H1 (cell line): ENCODE data around the gene SLC19A1.

ENCODE experiments used
- BACH1 ChIP-seq: IDR thresholded peaks from 2 replicates; pipeline ENCODE4 v1.6.1; 2012; ENCODE audit warnings: low read length, improper control_type of control experiment
- CTCF ChIP-seq, 3 experiments: IDR thresholded peaks; 1 replicate in 2 of 3; 2 replicates in 1 of 3; pipeline versions ENCODE4 v1.5.1 to v1.6.1; 2011; ENCODE audit warnings: low read length in 3 of 3, mild to moderate bottlenecking in 3 of 3, inconsistent platforms in 2 of 3, low read depth in 1 of 3, moderate library complexity in 1 of 3; ENCODE audit not compliant: insufficient read depth in 1 of 3; ENCODE audit errors: control extremely low read depth in 1 of 3
- EGR1 ChIP-seq: IDR thresholded peaks from 2 replicates; pipeline ENCODE4 v1.6.1; 2011; ENCODE audit warnings: low read depth, low read length, borderline replicate concordance
- EZH2 ChIP-seq: fragments of 200-600 bp; sonication (generic); IDR thresholded peaks from 2 replicates; pipeline ENCODE4 v1.7.1; 2012; ENCODE audit warnings: low read depth, mild to moderate bottlenecking, moderate library complexity, low read length, inconsistent platforms; ENCODE audit not compliant: severe bottlenecking
- POLR2A ChIP-seq, 2 experiments: IDR thresholded peaks; 1 replicate in 1 of 2; 2 replicates in 1 of 2; pipeline ENCODE4 v1.6.1; 2011; ENCODE audit warnings: low read depth in 2 of 2, low read length in 2 of 2, mild to moderate bottlenecking in 2 of 2; ENCODE audit errors: control extremely low read depth in 1 of 2
- POLR2AphosphoS5 ChIP-seq: IDR thresholded peaks from 2 replicates; pipeline ENCODE4 v1.6.1; 2011; ENCODE audit warnings: low read depth, low read length
- RBBP5 ChIP-seq: IDR thresholded peaks from 2 replicates; pipeline ENCODE4 v1.7.1; 2012; ENCODE audit warnings: low read depth, mild to moderate bottlenecking, inconsistent platforms, low read length, moderate library complexity, borderline replicate concordance
- SAP30 ChIP-seq: fragments of 300-600 bp; sonication (generic); IDR thresholded peaks from 2 replicates; pipeline ENCODE4 v1.7.1; 2012; ENCODE audit warnings: low read length, moderate library complexity, mild to moderate bottlenecking, inconsistent platforms; ENCODE audit not compliant: insufficient read depth, insufficient replicate concordance
- SIX5 ChIP-seq: IDR thresholded peaks from 2 replicates; pipeline ENCODE4 v1.6.1; 2011; ENCODE audit warnings: mild to moderate bottlenecking, low read depth, low read length
- SRF ChIP-seq: IDR thresholded peaks from 2 replicates; pipeline ENCODE4 v1.6.1; 2011; ENCODE audit warnings: mild to moderate bottlenecking, low read depth, low read length, moderate library complexity
- TF ChIP-seq, protein P1 (sequence below): fragments of 300-600 bp; sonication (generic); IDR thresholded peaks from 2 replicates; pipeline ENCODE4 v1.7.1; 2012; ENCODE audit warnings: low read length, moderate library complexity, mild to moderate bottlenecking, inconsistent platforms; ENCODE audit not compliant: insufficient replicate concordance
- TF ChIP-seq, protein P2 (sequence below): IDR thresholded peaks from 2 replicates; pipeline ENCODE4 v1.6.1; 2012; ENCODE audit warnings: low read length, inconsistent platforms
- TF ChIP-seq, protein P3 (sequence below): IDR thresholded peaks from 2 replicates; pipeline ENCODE4 v1.6.1; 2011; ENCODE audit warnings: low read length, improper control_type of control experiment

- TF ChIP-seq SRF (no peak), CTCF (IDR thresholded peaks at IDR 0.05; ENCODE audit: control extremely low read depth in 1 of 3, insufficient read depth in 1 of 3, low read depth in 1 of 3, low read length in 3 of 3) (no peak), POLR2A (IDR thresholded peaks at IDR 0.05; ENCODE audit: control extremely low read depth in 1 of 2, low read depth in 2 of 2, low read length in 2 of 2) (no peak), SIX5 (no peak), BACH1 (no peak), SAP30 (no peak), EZH2 (no peak), POLR2AphosphoS5 (no peak), EGR1 (no peak), RBBP5 (no peak)
- TF ChIP-seq, protein P1, sequence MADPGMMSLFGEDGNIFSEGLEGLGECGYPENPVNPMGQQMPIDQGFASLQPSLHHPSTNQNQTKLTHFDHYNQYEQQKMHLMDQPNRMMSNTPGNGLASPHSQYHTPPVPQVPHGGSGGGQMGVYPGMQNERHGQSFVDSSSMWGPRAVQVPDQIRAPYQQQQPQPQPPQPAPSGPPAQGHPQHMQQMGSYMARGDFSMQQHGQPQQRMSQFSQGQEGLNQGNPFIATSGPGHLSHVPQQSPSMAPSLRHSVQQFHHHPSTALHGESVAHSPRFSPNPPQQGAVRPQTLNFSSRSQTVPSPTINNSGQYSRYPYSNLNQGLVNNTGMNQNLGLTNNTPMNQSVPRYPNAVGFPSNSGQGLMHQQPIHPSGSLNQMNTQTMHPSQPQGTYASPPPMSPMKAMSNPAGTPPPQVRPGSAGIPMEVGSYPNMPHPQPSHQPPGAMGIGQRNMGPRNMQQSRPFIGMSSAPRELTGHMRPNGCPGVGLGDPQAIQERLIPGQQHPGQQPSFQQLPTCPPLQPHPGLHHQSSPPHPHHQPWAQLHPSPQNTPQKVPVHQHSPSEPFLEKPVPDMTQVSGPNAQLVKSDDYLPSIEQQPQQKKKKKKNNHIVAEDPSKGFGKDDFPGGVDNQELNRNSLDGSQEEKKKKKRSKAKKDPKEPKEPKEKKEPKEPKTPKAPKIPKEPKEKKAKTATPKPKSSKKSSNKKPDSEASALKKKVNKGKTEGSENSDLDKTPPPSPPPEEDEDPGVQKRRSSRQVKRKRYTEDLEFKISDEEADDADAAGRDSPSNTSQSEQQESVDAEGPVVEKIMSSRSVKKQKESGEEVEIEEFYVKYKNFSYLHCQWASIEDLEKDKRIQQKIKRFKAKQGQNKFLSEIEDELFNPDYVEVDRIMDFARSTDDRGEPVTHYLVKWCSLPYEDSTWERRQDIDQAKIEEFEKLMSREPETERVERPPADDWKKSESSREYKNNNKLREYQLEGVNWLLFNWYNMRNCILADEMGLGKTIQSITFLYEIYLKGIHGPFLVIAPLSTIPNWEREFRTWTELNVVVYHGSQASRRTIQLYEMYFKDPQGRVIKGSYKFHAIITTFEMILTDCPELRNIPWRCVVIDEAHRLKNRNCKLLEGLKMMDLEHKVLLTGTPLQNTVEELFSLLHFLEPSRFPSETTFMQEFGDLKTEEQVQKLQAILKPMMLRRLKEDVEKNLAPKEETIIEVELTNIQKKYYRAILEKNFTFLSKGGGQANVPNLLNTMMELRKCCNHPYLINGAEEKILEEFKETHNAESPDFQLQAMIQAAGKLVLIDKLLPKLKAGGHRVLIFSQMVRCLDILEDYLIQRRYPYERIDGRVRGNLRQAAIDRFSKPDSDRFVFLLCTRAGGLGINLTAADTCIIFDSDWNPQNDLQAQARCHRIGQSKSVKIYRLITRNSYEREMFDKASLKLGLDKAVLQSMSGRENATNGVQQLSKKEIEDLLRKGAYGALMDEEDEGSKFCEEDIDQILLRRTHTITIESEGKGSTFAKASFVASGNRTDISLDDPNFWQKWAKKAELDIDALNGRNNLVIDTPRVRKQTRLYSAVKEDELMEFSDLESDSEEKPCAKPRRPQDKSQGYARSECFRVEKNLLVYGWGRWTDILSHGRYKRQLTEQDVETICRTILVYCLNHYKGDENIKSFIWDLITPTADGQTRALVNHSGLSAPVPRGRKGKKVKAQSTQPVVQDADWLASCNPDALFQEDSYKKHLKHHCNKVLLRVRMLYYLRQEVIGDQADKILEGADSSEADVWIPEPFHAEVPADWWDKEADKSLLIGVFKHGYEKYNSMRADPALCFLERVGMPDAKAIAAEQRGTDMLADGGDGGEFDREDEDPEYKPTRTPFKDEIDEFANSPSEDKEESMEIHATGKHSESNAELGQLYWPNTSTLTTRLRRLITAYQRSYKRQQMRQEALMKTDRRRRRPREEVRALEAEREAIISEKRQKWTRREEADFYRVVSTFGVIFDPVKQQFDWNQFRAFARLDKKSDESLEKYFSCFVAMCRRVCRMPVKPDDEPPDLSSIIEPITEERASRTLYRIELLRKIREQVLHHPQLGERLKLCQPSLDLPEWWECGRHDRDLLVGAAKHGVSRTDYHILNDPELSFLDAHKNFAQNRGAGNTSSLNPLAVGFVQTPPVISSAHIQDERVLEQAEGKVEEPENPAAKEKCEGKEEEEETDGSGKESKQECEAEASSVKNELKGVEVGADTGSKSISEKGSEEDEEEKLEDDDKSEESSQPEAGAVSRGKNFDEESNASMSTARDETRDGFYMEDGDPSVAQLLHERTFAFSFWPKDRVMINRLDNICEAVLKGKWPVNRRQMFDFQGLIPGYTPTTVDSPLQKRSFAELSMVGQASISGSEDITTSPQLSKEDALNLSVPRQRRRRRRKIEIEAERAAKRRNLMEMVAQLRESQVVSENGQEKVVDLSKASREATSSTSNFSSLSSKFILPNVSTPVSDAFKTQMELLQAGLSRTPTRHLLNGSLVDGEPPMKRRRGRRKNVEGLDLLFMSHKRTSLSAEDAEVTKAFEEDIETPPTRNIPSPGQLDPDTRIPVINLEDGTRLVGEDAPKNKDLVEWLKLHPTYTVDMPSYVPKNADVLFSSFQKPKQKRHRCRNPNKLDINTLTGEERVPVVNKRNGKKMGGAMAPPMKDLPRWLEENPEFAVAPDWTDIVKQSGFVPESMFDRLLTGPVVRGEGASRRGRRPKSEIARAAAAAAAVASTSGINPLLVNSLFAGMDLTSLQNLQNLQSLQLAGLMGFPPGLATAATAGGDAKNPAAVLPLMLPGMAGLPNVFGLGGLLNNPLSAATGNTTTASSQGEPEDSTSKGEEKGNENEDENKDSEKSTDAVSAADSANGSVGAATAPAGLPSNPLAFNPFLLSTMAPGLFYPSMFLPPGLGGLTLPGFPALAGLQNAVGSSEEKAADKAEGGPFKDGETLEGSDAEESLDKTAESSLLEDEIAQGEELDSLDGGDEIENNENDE, result no peak
- TF ChIP-seq, protein P2, sequence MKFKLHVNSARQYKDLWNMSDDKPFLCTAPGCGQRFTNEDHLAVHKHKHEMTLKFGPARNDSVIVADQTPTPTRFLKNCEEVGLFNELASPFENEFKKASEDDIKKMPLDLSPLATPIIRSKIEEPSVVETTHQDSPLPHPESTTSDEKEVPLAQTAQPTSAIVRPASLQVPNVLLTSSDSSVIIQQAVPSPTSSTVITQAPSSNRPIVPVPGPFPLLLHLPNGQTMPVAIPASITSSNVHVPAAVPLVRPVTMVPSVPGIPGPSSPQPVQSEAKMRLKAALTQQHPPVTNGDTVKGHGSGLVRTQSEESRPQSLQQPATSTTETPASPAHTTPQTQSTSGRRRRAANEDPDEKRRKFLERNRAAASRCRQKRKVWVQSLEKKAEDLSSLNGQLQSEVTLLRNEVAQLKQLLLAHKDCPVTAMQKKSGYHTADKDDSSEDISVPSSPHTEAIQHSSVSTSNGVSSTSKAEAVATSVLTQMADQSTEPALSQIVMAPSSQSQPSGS, result no peak
- TF ChIP-seq, protein P3, sequence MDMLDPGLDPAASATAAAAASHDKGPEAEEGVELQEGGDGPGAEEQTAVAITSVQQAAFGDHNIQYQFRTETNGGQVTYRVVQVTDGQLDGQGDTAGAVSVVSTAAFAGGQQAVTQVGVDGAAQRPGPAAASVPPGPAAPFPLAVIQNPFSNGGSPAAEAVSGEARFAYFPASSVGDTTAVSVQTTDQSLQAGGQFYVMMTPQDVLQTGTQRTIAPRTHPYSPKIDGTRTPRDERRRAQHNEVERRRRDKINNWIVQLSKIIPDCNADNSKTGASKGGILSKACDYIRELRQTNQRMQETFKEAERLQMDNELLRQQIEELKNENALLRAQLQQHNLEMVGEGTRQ, result no peak
These were observed 37.9 kb upstream of the SLC19A1 start for GRCh38 chr21:45580181-45580575.
